Measurements from ENCODE around the gene HJV.
A peak's percentile ranks its signal among the peaks of the same experiment; 100 is the strongest.

- TF ChIP-seq EP300 (IDR thresholded peaks at IDR 0.05) (peak; percentile 77), POLR2AphosphoS5 (IDR thresholded peaks at IDR 0.05) (peak in 1 of 2 donors; percentile 96), CTCF (IDR thresholded peaks at IDR 0.05) (peak; percentile 7 to 17 (median 12)), POLR2A (IDR thresholded peaks at IDR 0.05; ENCODE audit: low read depth) (peak; percentile 6)
These were observed 42.4 kb downstream of the HJV start for GRCh38 chr1:145978854-145979745.
